ENCODE results near the gene SLC9A3.

DNA sequence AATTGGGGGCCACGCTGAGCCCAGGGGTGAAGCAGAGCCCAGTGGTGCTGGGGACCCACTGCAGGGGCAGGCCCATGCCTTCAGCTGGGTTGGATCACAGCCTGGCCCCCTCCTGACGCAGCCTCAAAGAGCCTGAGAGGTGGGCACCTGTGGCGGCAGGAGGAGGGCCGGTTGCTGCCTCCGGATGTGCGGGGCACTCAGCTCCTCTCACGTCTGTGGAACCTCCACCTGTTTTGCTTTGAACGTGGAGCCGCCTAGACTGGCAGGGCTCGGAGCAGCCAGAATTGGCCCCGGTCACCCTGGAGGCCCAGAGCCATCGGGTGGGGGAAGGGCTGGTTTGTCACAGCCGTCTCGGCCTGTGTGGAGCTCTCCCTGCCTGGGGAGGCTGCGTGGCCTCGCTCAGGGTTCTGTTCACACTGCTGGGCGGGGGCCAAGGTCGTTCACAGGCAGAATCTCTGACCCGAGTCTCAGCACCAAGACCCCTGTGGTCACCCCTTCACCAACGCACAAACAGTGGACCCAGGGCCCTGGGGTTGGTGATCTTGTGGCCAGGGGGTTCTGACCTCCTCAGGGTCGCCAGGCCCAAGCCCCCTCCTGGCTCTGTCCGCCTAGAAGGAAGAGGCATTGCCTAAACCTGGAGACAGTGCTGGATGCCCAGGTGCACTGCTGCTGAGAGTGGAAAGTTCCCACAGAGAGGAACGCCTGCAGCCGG lies 9.2 kb upstream of the SLC9A3 start:
- TF ChIP-seq CTCF (IDR thresholded peaks at IDR 0.05; ENCODE audit: low read length) (no peak), EZH2 (IDR thresholded peaks at IDR 0.05; ENCODE audit: borderline replicate concordance, low read length) (no peak)
